GM19372 (cell line): ENCODE results near the gene DPH6.
"Not testable (repeated sequence)": the region's sequence is repeated elsewhere in the genome, so short reads cannot be mapped to it uniquely, and the experiment has no call there.

Experiments
- ATAC-seq: cut with Tn5 transposase; IDR thresholded peaks from one replicate; pipeline ENCODE4 v1.9.1; 2021; ENCODE audit warnings: mild to moderate bottlenecking, low read depth, moderate library complexity; ENCODE audit not compliant: unreplicated experiment

DPH6 gene, protein sequence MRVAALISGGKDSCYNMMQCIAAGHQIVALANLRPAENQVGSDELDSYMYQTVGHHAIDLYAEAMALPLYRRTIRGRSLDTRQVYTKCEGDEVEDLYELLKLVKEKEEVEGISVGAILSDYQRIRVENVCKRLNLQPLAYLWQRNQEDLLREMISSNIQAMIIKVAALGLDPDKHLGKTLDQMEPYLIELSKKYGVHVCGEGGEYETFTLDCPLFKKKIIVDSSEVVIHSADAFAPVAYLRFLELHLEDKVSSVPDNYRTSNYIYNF

DNA sequence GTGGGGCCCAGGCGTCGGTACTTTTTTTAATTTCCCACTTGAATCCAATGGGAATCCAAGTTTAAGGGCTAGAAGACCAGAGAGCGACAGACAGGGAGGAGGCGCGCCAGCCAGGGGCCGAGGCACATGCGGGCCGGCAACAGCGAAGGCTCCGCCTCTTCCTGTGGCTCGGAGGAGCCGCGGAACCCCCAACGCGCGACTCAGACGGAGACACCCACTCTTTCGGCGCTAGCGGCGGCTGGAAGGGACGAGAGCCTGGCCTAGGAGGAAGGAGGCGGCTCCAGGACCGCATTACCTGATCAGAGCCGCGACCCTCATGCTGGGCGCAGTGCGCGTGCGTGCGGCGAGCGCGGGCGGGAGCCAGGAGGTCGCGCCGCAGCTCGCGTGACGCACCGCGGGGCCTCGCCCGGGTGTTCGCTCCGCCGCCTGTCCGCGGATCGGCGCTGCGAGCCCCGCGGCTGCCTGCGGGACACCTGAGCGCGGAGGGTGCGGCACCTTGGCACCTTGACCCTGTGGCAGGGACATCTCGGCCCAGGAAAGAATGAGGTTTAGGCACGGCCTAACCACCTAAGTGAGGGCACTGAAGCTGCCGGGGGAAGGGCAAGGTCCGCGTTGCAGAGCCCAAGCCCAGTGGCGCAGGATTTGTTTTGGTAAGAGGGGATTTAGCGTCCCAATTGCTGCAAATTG is at the start of gene DPH6:
Gene DPH6 (minus strand): TSS at position 342 of the 687 bp plus-strand sequence. CDS start 24 bp downstream, at position 318.
- ATAC-seq = peak; percentile 86

DNA sequence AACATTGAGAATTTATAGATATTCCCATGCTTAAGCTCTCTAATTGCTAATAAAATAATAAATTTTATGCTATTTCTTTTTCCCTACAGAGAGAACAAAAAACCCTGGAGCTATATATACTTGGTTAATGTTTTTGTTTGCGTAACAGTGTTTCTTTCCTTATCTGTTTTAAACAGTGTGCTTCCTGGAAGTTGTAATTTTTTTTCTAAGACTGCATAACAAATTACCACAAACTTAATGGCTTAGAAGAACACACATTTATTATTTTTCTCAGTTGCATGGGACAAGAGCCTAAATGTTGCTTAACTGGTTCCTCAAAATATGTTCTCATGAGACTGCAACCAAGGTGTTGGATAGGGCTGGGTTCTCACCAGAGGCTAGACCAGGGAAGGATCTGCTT is 49.7 kb upstream of the DPH6 start:
- ATAC-seq = no peak

DNA sequence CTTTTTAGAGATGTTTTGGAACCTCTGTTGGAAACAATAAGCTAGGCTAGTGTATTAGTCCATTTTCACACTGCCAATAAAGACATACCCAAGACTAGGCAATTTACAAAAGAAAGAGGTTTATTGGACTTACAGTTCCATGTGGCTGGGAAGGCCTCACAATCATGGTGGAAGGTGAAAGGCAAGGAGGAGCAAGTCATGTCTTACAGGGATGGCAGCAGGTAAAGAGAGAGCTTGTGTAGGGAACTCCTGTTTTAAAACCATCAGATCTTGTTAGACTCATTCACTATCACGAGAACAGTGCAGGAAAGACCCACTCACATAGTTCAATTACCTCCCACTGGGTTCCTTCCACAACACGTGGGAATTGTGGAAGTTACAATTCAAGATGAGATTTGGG is 46.0 kb upstream of the DPH6 start:
- ATAC-seq = not testable (repeated sequence)

DNA sequence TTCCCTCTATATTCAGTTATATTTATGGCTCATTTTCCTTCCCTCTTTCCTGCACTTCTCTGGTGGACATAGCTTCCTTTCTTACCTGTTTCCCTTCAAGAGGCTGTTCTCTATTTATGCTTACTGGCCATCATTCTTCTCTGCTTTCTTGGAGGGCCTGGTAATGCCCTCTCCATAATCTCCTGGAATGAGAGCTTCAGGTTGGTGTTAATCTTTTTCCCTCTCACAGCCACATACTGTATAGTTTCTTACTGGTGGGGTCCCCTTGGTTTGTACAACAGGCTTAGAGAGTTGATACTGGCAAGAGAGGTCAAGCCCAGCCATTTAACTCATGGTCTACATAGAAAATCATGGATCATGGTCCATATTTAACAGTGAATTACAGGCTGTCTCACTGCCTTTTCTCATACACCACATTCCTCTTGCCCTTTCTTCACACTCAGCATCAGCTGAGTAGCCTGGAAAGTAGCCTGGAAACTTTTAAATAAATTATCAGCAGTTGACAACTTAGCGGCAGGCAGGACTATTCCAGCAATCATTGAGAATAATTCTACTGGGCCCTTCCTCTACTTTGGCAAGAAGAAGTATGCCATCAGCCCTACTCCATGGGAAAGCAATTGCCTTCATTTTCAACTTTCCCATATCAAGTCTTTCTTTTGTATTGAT is 38.0 kb upstream of the DPH6 start:
- no peak for ATAC-seq

DNA sequence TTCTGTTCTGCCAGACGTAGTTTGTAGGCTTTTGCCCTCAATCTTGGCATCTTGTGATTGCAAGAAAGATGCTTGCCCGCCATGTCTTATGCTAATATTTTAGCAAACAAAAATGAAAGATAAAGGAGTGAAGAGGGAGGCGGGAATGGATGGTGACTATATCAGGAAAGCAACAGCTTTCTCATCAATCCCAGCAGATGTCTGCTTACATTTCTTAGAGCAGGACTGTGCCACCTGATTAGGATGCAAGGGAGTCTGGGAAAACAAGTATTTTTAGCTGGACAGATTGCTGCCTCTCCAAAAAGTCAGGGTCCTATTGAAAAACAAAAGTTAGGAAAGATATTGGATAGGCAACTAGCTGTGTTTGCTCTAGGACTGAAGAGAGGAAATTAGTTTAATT is 34.6 kb upstream of the DPH6 start:
- ATAC-seq = no peak

DNA sequence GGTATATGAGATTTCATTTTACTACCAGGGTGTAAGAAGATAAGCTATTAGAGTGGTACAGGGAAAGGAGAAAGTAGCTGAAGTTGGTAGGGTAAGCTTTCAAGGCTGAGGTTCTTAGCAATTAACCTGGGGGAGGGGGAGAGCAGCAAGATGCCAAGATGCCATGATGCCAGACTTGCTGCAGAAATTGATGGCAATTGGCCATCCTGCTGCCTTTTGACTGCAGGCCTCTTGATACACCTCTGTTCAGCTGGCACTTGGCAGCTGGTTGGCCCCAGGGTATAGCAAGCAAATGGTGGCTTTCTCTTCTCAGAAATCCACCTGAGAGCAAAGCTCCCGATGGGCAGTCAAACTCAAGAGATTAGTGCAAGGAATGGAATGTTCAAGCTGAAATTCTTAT is 21.4 kb upstream of the DPH6 start:
- no peak for ATAC-seq

DNA sequence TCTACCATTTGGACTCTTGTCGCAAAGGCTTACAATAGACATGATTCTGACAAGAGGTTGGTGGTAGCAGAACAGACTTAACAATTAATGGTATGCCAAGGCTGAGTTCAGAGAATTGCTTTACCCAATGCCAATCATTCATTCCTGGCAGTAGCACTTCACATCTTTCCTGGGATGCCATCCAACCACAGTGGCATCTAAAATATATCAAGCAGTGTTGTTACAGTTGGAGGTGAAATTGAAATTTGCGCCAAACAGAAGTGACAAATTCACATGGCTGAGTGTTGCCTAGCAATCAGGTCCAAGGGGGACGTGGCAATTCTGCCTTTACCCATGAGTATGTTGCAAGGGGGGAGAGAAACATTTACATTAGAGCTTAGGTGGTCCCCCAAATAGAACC is 21.0 kb upstream of the DPH6 start:
- ATAC-seq = no peak

DNA sequence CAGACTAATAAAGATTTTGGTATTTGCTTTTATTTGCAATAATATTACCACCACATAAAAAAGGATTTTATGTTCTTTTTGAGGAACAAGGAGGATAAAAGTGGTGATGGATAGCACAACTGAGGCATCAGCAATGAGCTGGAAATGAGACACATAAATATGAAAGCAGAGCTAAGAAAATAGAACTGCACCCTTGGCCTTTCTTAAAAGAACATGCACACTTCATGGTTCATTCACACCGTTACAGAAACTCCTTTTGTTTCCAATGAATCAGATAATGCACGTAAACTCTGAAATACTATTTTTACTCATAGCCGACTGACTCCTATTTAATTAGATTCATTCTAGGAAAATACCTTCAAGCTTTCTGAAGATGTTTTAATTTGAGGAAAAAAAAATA is 19.9 kb upstream of the DPH6 start:
- ATAC-seq = no peak

DNA sequence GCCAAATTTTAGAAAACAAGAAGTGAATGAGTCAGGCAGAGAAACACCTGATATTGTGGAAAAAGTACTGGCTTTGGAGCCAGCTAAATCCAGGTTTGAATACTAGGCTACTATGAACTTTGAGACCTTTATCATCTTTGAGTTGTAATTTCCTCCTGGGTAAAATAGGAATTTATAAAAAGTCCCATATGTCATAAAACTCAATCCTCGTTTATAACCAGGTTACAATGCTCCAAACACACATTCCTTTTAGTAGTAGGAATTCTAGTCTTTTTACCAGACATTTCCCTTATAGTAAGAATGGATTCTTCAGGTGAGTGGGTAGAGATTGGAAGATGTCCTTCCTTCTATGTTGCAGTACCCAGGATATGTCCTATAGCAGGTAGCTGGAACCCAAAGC is 16.7 kb upstream of the DPH6 start:
- ATAC-seq = no peak

DNA sequence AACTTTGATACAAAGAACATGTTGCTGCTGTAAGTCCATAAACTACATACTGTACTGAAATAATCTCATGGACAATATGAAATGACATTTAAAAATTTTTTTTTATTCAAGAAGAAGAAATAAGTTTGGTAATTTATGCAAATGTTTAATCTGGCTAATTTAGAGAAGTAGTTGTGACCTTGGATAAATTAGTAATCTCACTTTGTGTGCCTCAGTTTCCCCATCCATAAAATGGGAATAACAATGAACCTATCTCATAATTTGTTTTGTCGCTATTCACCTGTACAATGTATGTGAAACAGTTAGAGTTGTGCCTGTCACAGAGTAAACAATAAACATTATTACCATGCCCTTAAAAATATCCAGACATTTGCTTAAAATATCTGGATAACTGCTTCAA is 15.3 kb upstream of the DPH6 start:
- ATAC-seq = no peak

DNA sequence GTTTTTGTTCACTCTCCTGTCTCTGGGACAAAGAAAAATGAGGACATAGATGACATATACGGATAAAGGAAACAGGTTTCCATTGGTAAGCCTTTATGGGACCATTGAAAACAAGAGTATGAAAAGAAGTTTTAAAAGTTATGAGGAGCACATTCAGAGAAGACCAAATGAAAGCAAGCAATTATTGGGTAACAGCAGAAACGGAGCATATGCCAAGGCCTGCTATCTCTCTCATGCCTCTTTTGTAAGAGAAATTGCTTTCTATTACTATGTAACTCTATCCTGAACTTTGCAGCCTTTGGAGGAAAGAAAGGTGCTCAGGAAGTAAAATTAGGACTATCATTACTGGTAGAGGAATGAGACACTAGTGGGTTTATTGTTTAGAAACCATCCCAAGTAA is 14.9 kb upstream of the DPH6 start:
- no peak for ATAC-seq

DNA sequence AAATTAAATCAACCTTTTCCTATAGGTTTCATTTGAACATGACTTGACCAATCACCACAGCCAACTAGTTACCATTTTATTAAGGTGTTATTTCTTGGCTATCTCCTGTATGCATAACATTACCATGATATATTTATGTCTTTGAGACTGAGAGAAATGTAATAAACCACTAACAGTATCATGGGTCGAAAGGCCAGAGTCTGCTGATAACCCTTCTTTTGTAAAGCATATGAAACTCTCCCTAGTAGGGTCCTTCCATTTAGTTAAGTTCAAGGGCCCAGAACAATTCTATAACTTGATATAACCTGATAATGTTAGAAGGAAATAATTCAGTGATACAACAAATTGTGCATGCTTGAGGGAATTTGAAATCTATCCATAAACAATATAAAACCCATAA is 14.3 kb upstream of the DPH6 start:
- ATAC-seq = no peak

DNA sequence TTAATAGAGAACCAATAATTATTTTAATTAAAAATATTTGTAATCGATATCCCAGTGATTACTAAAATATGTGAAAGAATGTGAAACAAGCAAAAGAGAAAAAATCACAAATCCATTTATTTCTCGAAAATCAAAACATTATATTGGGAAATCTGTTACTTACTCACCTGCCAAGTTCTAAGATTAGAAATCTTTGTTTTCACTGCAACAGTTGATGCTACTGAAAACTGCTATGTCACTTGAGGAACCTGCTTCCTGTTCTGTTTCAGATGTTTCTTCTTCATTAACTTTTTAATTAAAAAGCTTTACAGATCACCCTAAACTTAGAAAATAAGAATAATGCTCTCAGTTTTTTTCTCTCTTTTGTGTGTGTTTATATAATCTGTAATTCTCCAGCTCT is 13.7 kb upstream of the DPH6 start:
- no peak for ATAC-seq

DNA sequence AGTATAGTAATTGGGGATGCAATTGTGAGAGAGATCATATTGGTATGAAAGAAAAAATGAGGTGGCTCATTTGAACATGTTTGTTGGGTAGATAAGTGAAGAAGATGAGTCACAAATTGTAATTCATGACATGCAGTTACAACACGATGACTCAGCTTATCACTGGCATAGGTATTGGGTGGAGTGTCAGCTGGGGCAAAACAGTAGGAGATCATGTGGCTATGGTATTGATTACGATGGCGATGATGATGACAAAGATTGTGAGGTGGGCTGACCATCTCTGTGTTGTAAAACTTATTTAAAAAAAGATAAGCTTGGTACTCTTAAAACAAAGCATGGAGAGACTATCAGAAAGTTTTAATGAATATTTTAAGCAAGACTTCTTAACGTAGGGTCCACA is 11.6 kb upstream of the DPH6 start:
- no peak for ATAC-seq

DNA sequence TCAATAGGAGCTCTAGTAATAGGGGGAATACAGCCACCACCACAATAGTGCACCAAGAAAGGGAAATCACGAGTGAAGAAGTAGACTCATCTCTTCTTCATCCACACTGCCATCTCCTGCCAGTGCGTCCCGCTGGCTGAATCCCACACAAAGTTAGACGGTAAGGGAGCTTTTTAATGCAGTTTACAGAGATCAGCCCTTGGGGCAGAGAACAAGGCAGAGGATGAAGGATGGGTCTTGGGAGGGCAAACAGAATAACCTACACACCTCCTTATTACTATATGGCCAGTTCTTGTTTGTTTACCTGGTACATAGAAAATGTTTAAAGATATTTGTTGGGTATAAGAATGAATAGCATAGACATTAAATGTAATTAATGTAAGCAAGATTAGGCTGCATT is 11.0 kb upstream of the DPH6 start:
- no peak for ATAC-seq

DNA sequence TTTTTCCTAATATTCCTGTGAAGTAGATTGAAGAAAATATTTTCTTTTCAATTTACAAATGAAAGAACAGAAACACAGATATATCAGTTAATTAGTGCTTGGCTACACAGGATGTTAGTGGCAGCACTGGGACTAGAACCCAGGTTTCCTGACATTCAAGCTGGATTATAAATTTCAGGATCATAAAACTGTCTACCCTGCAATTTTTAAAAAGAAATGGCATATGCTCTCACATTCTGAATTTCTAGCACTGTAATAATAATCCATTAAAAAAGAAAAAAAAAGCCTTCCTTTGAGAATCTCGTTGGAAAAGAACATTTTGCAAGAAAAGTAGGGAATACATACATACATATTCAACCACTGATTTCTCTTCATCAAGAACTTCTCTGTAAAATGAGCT is 9.3 kb upstream of the DPH6 start:
- ATAC-seq = no peak

DNA sequence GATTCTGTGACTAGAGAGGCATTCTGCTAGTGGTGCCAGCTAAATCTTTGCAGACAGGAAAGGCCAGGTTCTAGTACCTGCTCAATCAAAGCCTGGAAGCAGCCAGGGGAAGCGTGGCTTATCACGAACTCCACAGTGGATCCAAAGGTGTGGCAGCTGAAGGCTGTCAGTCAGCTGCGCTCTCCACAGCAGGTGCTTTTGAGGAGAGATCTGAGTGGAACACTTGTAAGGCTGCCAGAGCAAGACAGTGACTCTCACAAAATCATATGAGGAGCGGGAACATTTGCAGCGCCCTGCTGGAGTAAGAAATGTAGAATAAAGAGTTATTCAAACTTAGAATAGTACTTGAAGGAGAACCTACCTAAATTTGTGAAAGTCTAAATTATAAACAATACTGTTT is 5.0 kb upstream of the DPH6 start:
- no peak for ATAC-seq

DNA sequence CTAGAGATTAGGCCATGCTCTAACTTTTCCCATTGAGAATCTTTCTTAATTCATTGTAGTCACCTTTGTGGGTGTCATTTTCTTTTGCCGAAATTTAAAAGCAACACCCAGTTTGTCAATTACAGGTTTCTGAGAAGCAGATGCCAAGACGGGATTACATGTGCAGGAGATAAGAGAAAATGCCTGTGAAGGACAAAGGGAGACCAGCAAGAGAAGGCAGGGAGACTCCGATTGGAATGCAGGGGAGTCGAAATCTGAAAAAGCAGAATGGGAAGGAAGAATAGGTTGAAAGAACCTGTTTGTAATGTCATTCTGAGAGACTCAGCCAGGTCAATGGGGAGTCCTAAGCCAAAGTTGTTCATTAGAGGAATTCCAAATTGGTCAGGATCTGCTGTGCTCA is 3.6 kb upstream of the DPH6 start:
- ATAC-seq = no peak

DNA sequence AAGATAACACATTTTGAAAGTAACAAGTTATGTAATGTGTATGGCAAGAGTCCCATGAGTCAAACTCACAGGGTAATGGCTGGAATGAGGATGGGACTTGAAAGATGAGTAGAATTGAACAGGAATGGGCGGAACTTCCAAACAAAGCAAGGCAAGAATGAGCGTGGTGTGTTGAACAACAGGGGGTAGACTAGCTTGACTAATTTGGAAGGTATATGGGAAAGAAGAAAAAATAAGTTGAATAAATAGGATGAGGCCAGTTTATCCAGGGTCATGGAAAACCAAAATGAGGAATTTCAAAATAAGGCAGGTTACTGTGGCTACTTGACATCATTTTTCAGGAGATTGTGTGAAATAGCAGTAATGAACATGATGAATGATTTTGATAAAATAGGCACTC is 2.5 kb upstream of the DPH6 start:
- no peak for ATAC-seq

DNA sequence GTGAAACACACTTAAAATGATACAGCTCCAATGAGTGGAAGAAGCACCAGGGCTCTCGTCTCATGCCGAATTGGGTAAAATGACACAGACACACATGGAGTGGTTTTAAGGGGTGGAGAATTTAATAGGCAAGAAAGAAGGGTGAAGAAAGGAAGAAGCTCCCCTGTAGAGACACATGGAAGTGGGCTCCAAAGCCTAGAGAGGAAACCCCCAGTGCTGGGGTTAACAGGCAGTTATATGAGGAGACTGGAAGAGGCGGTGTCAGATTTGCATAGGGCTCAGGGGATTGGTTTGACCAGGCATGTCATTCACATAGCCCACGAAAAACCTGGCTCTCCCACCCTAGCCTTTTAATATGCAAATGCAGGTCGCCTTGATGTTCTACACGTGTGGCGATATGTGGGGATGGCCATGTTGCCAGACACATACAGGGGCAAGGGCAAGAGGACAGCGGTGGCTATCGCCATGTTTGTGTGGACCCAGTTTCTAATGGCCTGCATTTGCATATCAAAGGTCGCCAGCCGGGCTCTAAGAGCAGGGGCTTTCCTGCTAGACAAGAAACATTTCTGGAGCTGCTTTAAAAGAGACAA is 1.9 kb upstream of the DPH6 start:
- ATAC-seq = no peak

DNA sequence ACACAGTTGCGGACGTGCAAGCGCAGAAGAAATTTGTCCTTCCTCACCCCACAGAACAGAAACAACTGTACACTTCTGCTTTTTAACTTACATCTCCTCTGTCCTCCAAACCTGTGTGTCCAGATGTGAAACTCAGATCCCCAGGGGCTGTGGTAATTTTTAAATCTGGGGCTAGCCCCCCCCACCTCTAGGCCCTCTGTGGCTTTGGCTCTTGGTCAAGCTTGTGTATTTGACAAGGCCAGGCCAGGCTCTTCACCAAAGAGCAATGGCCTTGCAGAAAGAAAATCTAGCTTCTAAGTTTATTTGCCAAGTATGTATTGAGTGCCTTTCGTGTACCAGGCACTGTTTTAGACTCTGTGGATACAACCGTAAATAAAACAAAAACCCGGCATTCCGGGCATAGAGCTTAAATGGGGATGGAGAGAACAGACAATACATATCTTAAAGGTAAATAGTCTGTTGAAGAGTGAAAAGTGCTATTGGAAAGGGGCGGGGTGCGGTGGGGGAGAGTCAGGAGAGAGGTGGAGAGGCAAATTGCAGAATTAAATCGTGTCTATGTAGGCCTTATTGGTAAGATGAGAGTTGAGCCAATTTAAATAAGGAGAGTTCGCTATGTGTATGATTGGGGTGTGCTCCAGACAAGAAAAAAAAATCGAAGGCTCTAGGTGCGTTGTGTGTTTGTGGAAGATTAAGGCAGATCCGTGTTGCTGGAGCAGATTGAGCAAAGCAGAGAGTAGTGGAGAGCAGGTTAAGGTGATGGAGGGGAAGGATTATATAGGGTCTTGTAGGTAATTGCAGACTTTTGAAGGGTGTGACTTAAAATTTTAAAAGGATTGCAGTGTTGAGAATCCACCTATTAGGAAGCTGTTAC is 781 bp upstream of the DPH6 start:
- no peak for ATAC-seq
